Stimulated activated CD4-positive, alpha-beta T cell treated with anti-CD3 and anti-CD28 coated beads, TNF-alpha, amount 100 ng/mL, for 1 hour (primary cell): ENCODE results near the gene PAK2.
"Not testable (repeated sequence)": the region's sequence is repeated elsewhere in the genome, so short reads cannot be mapped to it uniquely, and the experiment has no call there.

ENCODE experiments used
- DNase-seq, 3 donors: peaks; one replicate each; pipeline ENCODE4 v3.0.0-alpha.2; 2020; ENCODE audit warnings: low read depth in 3 of 3, low spot score in 1 of 3

The PAK2 gene

GRCh38 chr3:196736670-196737374, 2.8 kb upstream of the PAK2 start:
- no peak for DNase-seq

- no peak for DNase-seq
These were observed 2.0 kb upstream of the PAK2 start for GRCh38 chr3:196737655-196738054.

- DNase-seq, result peak in 1 of 3 donors; percentile 5
These were observed 1.0 kb downstream of the PAK2 start for GRCh38 chr3:196740481-196741248.

GRCh38 chr3:196741249-196741889, 1.7 kb downstream of the PAK2 start:
- no peak for DNase-seq

GRCh38 chr3:196743569-196743968, 3.9 kb downstream of the PAK2 start:
- not testable (repeated sequence) for DNase-seq

GRCh38 chr3:196749125-196749524, 9.5 kb downstream of the PAK2 start:
- DNase-seq, result no peak

- no peak for DNase-seq
These were observed 13.5 kb downstream of the PAK2 start for GRCh38 chr3:196753201-196753600.

- DNase-seq, result no peak
These were observed 14.7 kb downstream of the PAK2 start for GRCh38 chr3:196754091-196754981.

GRCh38 chr3:196756732-196757131, 17.1 kb downstream of the PAK2 start:
- no peak for DNase-seq

- no peak for DNase-seq
These were observed 18.5 kb downstream of the PAK2 start for GRCh38 chr3:196757876-196758739.

GRCh38 chr3:196763179-196763578, 23.5 kb downstream of the PAK2 start:
- DNase-seq, result no peak

- no peak for DNase-seq
These were observed 25.8 kb downstream of the PAK2 start for GRCh38 chr3:196765454-196765853.

- DNase-seq, result no peak
These were observed 31.4 kb downstream of the PAK2 start for GRCh38 chr3:196771067-196771466.

- no peak for DNase-seq
These were observed 32.4 kb downstream of the PAK2 start for GRCh38 chr3:196772102-196772501.

- no peak for DNase-seq
These were observed 33.2 kb downstream of the PAK2 start for GRCh38 chr3:196772897-196773296.

- no peak for DNase-seq
These were observed 34.6 kb downstream of the PAK2 start for GRCh38 chr3:196774191-196774820.

- DNase-seq, result no peak
These were observed 35.3 kb downstream of the PAK2 start for GRCh38 chr3:196774848-196775422.

GRCh38 chr3:196775938-196776337, 36.3 kb downstream of the PAK2 start:
- DNase-seq, result no peak

- no peak for DNase-seq
These were observed 38.2 kb downstream of the PAK2 start for GRCh38 chr3:196777836-196778235.
